HepG2 (cell line): ENCODE measurements around the gene GRK5. TPM values are rescaled to one million over a fixed set of nuclear protein-coding genes. Genes with fewer than 3 reads are reported as not detected.

ENCODE experiments used
- ATF3 ChIP-seq: sonication (generic); formaldehyde crosslinking; IDR thresholded peaks from 2 replicates; pipeline ENCODE4 v1.4.0; 2020; ENCODE audit warnings: missing genetic modification reagents
- FOXA1 ChIP-seq, 2 experiments: fragments of 450-650 bp in 1 of 2; sonication (generic) in 1 of 2; formaldehyde crosslinking in 1 of 2; IDR thresholded peaks; 2 replicates each; pipeline versions ENCODE4 v1.4.0 to v1.6.1; 2016 to 2020; ENCODE audit warnings: missing genetic modification reagents in 1 of 2
- GMEB1 ChIP-seq: sonication (generic); formaldehyde crosslinking; IDR thresholded peaks from 2 replicates; pipeline ENCODE4 v1.5.1; 2020; ENCODE audit warnings: missing genetic modification reagents, mild to moderate bottlenecking, borderline replicate concordance
- HOXA3 ChIP-seq: sonication (generic); formaldehyde crosslinking; IDR thresholded peaks from 2 replicates; pipeline ENCODE4 v1.5.0; 2020; ENCODE audit warnings: missing genetic modification reagents
- NR2C2 ChIP-seq: sonication (generic); formaldehyde crosslinking; IDR thresholded peaks from 2 replicates; pipeline ENCODE4 v1.4.0; 2020; ENCODE audit warnings: missing genetic modification reagents, mild to moderate bottlenecking, moderate library complexity, borderline replicate concordance
- SCMH1 ChIP-seq: sonication (generic); formaldehyde crosslinking; IDR thresholded peaks from 2 replicates; pipeline ENCODE4 v1.9.0; 2021; ENCODE audit warnings: missing genetic modification reagents, mild to moderate bottlenecking, borderline replicate concordance
- THAP11 ChIP-seq: IDR thresholded peaks from 2 replicates; pipeline ENCODE4 v1.6.1; 2016; ENCODE audit warnings: missing biosample characterization, missing genetic modification reagents
- YEATS4 ChIP-seq: sonication (generic); formaldehyde crosslinking; IDR thresholded peaks from 2 replicates; pipeline ENCODE4 v1.4.0; 2020; ENCODE audit warnings: missing genetic modification reagents, borderline replicate concordance
- ZFP36L1 ChIP-seq: sonication (generic); formaldehyde crosslinking; IDR thresholded peaks from 2 replicates; pipeline ENCODE4 v1.8.0; 2022; ENCODE audit warnings: mild to moderate bottlenecking, missing genetic modification reagents, moderate library complexity
- ZKSCAN5 ChIP-seq: sonication (generic); formaldehyde crosslinking; IDR thresholded peaks from 2 replicates; pipeline ENCODE4 v1.5.1; 2020; ENCODE audit warnings: mild to moderate bottlenecking, missing genetic modification reagents
- ZMYM4 ChIP-seq: sonication (generic); formaldehyde crosslinking; IDR thresholded peaks from 2 replicates; pipeline ENCODE4 v1.8.1; 2023; ENCODE audit warnings: mild to moderate bottlenecking, missing genetic modification reagents
- ZNF160 ChIP-seq: sonication (generic); formaldehyde crosslinking; IDR thresholded peaks from 2 replicates; pipeline ENCODE4 v1.8.0; 2022; ENCODE audit warnings: mild to moderate bottlenecking, inconsistent platforms, missing genetic modification reagents
- ZNF562 ChIP-seq: sonication (generic); formaldehyde crosslinking; IDR thresholded peaks from 2 replicates; pipeline ENCODE4 v1.8.0; 2022; ENCODE audit warnings: missing genetic modification reagents, borderline replicate concordance
- ZSCAN25 ChIP-seq: sonication (generic); formaldehyde crosslinking; IDR thresholded peaks from 2 replicates; pipeline ENCODE4 v1.8.0; 2022; ENCODE audit warnings: mild to moderate bottlenecking, missing genetic modification reagents
- polyA plus RNA-seq, 8 experiments: library from polyadenylated mRNA; depleted of rRNA in 3 of 8; stranded (reverse) in 7 of 8; unstranded in 1 of 8; fragments of >200 nt; fragmentation: Illumina TruSeq in 4 of 8; extraction: Trizol in 4 of 8; gene quantifications; 2 replicates each; pipeline versions ENCODE4 v1.2.1 to v1.2.3, GENCODE V29; 2011 to 2016; ENCODE audit warnings: low read depth in 4 of 8, missing spikeins in 1 of 8, mixed read lengths in 1 of 8; ENCODE audit not compliant: insufficient read depth in 1 of 8
- total RNA-seq, 5 experiments: library from RNA; depleted of rRNA; stranded (reverse); fragments of >200 nt; fragmentation: Illumina TruSeq; extraction: Trizol; gene quantifications; 2 replicates each; pipeline ENCODE4 v1.2.3, GENCODE V29; 2016; ENCODE audit warnings: low read depth in 1 of 5
- TF ChIP-seq, protein P1 (sequence below): sonication (generic); formaldehyde crosslinking; IDR thresholded peaks from one replicate; pipeline ENCODE4 v1.5.1; 2020; ENCODE audit warnings: mild to moderate bottlenecking, missing genetic modification reagents; ENCODE audit errors: not compliant biosample characterization
- TF ChIP-seq, protein P2 (sequence below): sonication (generic); formaldehyde crosslinking; IDR thresholded peaks from 2 replicates; pipeline ENCODE4 v1.5.1; 2020; ENCODE audit warnings: mild to moderate bottlenecking, missing genetic modification reagents, moderate library complexity

Gene GRK5
- total and polyA plus RNA-seq, 2 of the 13 experiments (the other 11 are each of a cell fraction or from before 2014, with no cell fraction given): 10.4 to 12.6 TPM

GRCh38 chr10:119165171-119166117, 41.9 kb upstream of the GRK5 start, which contains the start of gene SFXN4 (continued):
- TF ChIP-seq, protein P1, sequence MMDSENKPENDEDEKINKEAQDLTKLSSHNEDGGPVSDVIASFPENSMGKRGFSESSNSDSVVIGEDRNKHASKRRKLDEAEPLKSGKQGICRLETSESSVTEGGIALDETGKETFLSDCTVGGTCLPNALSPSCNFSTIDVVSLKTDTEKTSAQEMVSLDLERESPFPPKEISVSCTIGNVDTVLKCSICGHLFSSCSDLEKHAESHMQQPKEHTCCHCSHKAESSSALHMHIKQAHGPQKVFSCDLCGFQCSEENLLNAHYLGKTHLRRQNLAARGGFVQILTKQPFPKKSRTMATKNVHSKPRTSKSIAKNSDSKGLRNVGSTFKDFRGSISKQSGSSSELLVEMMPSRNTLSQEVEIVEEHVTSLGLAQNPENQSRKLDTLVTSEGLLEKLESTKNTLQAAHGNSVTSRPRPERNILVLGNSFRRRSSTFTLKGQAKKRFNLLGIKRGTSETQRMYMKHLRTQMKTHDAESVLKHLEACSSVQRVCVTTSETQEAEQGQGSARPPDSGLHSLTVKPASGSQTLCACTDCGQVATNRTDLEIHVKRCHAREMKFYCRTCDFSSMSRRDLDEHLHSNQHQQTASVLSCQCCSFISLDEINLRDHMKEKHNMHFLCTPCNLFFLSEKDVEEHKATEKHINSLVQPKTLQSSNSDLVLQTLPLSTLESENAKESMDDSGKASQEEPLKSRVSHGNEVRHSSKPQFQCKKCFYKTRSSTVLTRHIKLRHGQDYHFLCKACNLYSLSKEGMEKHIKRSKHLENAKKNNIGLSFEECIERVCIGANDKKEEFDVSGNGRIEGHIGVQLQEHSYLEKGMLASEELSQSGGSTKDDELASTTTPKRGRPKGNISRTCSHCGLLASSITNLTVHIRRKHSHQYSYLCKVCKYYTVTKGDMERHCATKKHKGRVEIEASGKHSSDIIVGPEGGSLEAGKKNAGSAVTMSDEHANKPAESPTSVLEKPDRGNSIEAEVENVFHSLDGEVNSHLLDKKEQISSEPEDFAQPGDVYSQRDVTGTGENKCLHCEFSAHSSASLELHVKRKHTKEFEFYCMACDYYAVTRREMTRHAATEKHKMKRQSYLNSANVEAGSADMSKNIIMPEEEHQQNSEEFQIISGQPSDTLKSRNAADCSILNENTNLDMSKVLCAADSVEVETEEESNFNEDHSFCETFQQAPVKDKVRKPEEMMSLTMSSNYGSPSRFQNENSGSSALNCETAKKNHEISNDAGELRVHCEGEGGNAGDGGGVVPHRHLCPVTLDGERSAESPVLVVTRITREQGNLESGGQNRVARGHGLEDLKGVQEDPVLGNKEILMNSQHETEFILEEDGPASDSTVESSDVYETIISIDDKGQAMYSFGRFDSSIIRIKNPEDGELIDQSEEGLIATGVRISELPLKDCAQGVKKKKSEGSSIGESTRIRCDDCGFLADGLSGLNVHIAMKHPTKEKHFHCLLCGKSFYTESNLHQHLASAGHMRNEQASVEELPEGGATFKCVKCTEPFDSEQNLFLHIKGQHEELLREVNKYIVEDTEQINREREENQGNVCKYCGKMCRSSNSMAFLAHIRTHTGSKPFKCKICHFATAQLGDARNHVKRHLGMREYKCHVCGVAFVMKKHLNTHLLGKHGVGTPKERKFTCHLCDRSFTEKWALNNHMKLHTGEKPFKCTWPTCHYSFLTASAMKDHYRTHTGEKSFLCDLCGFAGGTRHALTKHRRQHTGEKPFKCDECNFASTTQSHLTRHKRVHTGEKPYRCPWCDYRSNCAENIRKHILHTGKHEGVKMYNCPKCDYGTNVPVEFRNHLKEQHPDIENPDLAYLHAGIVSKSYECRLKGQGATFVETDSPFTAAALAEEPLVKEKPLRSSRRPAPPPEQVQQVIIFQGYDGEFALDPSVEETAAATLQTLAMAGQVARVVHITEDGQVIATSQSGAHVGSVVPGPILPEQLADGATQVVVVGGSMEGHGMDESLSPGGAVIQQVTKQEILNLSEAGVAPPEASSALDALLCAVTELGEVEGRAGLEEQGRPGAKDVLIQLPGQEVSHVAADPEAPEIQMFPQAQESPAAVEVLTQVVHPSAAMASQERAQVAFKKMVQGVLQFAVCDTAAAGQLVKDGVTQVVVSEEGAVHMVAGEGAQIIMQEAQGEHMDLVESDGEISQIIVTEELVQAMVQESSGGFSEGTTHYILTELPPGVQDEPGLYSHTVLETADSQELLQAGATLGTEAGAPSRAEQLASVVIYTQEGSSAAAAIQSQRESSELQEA (CRISPR knock-in tag): no peak
- TF ChIP-seq ZSCAN25 (CRISPR knock-in tag) (no peak), FOXA1 (IDR thresholded peaks at IDR 0.05) (no peak), FOXA1 (CRISPR knock-in tag; IDR thresholded peaks at IDR 0.05) (0 out of 2 replicates have a peak, but pooled peaks have one; percentile 13), ATF3 (peak; percentile 67; the same call in 1 of the 2 replicates), THAP11 (peak; percentile 54; the same call in 1 of the 2 replicates), HOXA3 (peak; percentile 11; the same call in 1 of the 2 replicates), ZNF562 (CRISPR knock-in tag) (no peak), NR2C2 (peak; percentile 73; the same call in 1 of the 2 replicates), GMEB1 (no peak; the same call in 1 of the 2 replicates), ZMYM4 (CRISPR knock-in tag) (peak; percentile 4; the same call in 1 of the 2 replicates), SCMH1 (CRISPR knock-in tag) (no peak), ZKSCAN5 (CRISPR knock-in tag) (no peak), ZNF160 (CRISPR knock-in tag) (0 out of 2 replicates have a peak, but pooled peaks have one; percentile 62), YEATS4 (CRISPR knock-in tag) (peak; percentile 97), ZFP36L1 (CRISPR knock-in tag) (0 out of 2 replicates have a peak, but pooled peaks have one; percentile 16)
- TF ChIP-seq, protein P2, sequence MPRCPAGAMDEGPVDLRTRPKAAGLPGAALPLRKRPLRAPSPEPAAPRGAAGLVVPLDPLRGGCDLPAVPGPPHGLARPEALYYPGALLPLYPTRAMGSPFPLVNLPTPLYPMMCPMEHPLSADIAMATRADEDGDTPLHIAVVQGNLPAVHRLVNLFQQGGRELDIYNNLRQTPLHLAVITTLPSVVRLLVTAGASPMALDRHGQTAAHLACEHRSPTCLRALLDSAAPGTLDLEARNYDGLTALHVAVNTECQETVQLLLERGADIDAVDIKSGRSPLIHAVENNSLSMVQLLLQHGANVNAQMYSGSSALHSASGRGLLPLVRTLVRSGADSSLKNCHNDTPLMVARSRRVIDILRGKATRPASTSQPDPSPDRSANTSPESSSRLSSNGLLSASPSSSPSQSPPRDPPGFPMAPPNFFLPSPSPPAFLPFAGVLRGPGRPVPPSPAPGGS (CRISPR knock-in tag): no peak
